Raji (cell line): ENCODE results near the gene SH2D4B.

ENCODE experiments used
- POLR2A ChIP-seq: IDR thresholded peaks from 2 replicates; pipeline ENCODE4 v1.6.1; 2011; ENCODE audit warnings: low read depth, low read length, control low read depth; ENCODE audit not compliant: insufficient read depth

Gene SH2D4B

DNA sequence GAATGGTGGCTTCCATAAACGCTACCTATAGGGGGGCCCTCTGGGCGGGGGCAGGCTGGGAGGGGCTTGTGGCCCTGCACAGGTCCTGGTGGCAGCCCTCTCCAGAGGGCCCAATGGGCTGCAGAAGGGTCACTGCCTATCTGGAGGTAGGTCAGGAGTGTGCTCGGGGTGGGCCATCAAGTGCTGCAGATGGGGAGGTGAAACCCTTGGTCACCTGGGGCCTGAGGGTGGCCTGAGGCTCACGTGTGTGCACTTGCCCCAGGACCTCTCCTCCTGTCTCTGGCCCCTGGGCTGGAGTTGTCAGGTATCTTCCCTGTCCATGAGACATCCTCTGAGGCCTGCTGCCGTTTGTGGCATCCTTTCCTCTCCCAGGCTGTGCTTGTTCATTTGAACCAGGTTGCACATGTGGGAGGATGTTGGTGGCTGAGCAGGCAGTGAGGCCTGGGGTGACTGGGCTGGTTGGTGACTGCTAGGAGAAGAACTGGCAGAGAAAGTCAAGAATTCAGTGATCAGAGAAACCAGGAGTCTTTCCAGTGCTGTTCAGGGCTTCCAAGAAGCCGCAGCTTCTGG lies 21.1 kb upstream of the SH2D4B start:
- no peak for TF ChIP-seq POLR2A

DNA sequence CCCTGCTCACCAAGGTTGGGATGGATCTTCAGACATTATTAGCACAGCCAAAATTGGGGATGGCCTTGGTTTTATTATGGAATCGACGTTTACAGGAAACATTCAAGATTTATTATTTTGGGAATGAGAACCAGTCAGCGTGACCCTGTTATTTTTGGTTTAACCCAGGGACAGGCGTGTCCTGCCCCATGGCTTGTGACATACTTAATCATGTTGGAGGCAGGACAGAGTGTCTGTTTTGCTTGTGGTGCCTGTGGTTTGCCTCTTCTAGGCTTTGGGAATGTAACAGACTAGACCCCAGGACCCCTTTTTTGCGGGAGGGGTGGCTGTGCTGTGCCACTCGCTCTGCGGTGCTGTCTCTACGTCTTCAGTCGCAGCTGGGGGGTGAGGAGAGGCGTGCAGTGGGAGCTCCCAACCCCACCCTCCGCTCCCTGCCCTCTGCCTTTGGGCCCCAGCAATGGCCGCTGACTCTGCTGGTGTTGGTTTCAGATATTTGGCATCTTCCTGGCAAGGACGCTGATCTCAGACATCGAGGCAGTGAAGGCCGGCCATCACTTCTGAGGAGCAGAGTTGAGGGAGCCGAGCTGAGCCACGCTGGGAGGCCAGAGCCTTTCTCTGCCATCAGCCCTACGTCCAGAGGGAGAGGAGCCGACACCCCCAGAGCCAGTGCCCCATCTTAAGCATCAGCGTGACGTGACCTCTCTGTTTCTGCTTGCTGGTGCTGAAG lies 20.1 kb upstream of the SH2D4B start:
- TF ChIP-seq POLR2A, result no peak

DNA sequence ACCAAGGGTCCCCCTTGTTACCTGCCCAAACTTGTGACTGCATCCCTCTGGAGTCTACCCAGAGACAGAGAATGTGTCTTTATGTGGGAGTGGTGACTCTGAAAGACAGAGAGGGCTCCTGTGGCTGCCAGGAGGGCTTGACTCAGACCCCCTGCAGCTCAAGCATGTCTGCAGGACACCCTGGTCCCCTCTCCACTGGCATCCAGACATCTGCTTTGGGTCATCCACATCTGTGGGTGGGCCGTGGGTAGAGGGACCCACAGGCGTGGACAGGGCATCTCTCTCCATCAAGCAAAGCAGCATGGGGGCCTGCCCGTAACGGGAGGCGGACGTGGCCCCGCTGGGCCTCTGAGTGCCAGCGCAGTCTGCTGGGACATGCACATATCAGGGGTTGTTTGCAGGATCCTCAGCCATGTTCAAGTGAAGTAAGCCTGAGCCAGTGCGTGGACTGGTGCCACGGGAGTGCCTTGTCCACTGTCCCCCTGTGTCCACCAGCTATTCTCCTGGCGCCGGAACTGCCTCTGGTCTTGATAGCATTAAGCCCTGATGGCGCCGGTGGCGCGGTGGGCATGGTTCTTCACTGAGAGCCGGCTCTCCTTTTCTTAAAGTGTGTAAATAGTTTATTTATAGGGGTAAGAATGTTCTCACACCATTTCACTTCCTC lies 19.4 kb upstream of the SH2D4B start:
- TF ChIP-seq POLR2A, result no peak

DNA sequence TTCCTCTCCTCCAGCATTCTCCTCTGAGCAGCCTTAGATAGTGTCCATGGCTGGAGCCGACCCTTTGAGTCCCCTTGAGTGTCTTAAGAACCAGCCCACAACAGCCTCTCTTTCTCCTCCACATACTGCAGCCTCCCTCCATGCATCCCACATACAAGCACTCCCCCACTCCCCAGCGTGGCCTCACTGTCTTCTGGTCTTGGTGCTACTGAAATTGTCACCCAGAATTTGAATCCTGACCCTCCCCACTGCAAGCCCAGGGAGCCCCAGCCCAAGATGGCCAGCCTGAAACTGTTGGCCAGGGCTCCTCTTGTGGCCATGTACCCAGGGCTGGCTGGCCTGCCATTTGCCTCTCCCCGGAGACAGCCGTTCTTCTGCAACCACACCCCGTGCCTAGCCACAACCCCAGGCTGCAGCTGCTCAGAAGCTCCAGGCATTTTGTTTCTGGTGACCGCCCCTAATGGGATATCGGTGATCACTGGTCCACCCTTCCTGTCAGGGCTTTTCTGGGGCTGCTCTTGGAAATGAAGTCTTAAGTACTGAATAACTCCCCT lies 18.8 kb upstream of the SH2D4B start:
- TF ChIP-seq POLR2A, result no peak

DNA sequence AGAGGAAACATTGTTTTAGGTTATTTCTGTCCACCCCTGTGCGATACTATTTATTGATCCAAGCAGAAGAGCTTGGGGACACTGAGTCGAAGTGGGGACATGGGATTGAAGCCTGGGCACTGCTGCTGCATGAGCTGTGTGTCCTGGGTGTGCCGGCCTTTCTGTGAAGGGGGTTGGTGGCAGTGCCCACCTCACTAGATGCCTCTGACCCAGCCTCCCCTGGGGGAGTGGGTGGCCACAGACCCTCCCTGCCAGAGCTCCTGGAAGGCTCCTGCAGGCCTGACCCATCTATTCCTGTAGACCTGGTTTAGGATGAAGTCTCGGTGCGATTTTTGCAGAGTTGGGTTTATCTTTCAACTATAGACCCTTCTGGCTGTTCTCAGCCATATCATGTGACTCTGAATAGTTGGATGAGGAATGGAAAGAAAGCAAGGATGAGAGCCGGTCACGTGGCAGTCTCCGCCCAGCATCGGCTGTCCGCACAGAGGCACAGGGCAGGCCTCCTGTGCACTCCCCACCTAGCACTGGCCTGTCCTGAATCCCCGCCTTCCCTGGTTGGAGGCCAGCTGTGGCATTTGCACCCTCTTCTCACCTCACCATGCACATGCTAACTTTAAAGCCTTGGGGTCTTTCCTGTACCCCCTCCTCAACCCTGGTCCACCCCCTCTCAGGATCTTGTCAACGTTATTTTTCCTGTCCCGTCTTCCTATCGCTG lies 17.6 kb upstream of the SH2D4B start:
- no peak for TF ChIP-seq POLR2A

DNA sequence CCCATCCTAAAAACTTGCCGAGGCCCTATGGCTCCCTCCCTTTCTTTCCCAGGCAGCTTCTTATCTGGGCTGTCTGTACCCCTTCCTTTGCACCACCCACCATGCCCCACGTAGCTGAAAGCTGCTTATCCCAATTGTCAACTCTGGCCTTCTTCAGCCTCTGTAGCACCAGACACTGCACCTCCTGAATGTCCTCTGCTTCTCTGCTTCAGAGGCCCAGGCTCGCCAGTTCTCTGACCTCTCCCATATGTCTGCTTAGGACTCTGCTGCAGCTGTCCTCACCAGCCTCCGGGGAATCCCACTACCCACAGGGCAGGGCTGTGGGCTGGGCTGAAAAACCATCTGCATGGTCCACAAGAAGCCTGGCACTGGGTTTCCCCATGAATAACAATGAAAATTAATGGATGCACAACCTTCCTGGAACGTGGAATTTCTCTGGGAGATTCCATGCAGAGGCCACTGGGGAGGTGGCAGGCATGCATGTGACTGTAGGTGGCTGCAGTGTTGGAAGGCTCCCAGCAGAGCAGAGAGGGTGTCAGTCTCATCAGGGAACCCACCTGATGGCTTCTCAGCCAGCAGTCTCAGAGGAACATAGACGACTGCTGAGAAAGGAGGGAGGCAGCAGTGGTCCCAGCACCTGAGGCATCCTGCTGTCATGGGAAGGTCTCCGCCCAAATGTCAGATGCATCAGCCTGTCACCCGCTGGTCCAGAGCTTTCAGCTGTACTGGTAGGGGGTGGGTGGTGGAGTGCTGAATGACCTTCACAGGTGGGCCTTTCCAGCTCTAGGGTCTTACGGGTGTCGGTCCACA lies 16.8 kb upstream of the SH2D4B start:
- TF ChIP-seq POLR2A, result no peak

DNA sequence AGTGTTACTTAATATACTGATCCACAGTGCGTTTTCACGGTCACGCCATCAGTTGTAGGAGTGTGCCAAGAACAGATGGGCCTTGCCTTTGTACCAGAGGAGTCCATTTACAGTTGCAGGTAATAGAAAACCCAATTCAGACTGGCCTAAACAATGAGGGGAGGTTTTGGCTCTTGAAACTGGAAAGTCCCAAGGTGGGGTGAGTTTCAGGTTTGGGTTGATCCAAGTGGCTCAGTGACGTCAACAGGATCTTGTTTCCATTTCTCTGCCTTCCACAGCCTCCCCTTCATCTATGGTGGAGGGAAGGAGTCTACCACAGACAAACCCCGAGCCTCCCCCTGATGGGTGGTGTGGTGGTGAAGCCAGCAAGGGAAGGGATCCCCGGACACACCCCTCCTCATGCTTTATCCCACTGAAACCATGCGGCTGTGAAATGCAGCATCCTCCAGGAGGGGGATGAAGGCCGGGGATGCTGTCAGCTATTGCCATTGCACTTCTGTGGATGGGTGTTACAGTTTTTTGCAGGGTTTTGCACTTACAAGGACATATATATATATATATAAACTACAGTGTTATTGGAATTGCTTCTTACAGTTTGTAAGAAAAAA lies 14.8 kb upstream of the SH2D4B start:
- no peak for TF ChIP-seq POLR2A

DNA sequence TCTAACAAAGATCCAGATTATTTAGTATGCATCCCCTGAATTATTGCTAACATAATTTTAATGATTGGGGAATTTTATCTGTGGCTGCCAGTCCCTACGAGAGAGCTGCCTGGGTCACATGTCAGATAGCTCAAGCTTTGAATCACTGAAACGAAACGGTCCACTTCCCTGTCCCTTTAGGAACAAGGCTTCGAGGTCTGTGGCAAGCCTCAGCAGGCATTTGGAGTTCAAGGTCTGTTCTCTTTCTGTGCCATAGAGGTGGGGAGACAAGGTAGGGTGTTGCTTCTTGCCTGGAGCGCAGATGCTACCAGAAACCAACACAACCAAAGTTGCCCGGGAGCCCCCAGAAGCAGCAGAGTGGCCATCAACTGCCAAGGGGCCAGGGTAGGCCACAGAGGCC lies 13.9 kb upstream of the SH2D4B start:
- TF ChIP-seq POLR2A, result no peak

DNA sequence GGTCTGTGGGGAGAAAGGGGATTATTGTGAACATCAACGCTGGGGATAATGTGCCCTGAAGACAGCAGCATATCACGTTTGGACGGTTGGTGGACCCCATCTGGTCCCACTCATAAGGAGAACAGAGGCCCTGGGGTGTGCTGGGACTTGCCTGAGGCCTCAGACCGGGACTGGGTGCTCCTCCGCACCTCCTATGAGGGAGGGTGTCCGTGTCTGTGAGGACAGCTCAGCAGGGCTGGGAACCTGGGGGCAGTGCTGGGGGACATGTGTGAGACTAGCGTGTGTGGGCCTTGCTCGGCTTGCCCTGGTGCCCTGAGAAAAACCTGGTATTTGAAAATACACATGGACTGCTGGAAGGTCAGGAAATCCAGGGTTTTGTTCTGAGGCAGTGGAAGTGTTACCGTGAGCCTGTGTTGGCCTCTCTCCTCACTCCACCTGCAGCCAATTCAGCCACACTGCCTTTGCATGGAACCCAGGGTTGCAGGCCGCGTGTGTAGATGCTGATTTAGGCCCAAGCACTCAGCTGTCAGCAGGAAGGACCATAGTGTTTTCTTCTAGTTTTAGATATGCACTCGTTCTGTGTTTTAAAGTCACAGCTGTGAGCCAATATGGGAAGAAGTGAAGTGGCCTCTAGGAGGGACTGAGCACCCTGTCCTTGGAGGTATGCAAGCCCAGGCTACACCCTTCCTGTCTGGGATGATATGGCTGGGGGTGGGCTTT lies 13.4 kb upstream of the SH2D4B start:
- TF ChIP-seq POLR2A, result no peak

DNA sequence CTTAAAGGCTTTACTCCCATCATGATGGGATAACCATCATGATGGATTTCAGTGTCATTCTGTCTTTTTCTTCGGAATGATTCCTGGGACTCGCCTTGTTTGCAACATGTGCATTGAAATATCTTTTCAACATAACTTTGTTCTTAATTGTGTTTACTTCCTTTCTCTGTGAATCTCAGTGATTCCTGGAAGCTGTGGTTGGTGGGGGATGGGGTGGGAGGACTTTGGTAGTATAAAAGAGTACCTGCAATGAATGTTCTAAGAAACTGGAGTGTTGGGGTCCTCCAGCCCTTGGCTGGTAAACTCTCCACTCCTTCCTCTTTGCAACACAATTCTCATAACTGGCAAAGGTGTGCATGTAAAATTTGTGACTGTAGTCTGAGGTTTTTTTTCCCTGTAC lies 11.5 kb upstream of the SH2D4B start:
- TF ChIP-seq POLR2A, result no peak

DNA sequence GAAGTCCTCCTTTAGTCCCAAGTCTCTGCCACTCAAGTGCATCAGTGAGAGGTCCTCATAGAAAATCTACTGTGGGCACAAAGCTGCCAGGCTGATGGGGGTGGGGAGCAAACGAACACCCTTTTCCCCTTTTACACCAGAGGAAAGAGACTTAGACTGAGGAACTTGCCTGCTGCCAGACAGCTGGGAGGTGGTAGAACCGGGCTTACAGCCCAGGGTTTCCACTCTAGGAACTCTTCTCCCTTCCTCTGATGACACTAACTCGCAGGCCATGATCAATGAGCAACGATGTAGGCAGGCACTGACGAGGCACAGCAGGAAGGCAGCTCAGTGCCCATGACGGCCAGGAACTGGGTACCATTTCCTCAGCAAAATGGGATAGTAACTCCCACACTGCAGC lies 11.0 kb upstream of the SH2D4B start:
- TF ChIP-seq POLR2A, result no peak

DNA sequence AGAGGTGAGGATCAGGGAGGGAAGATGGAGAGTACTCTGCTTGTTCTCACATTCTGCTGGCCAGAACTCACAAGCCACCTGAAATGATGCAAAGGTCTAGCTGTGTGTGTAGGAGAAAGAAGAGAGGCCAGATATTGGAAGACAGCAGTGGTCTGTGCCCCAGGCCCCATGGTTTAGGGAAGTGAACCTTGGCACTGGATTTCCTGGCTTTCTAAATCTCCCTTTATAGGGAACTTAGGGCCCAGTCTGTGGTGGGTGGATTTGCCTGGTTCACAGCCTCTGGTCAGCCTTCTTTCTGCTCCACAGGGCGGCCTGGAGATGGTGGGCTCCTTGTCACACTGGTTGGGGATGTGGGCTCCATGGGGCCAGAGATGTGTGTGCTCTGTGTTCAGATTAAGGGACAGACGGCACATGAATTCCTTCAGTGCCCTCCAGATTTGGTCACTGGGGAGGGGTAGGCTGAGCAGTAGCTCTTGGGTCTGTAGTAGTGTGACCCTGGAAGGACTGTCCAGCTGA lies 9.5 kb upstream of the SH2D4B start:
- no peak for TF ChIP-seq POLR2A

DNA sequence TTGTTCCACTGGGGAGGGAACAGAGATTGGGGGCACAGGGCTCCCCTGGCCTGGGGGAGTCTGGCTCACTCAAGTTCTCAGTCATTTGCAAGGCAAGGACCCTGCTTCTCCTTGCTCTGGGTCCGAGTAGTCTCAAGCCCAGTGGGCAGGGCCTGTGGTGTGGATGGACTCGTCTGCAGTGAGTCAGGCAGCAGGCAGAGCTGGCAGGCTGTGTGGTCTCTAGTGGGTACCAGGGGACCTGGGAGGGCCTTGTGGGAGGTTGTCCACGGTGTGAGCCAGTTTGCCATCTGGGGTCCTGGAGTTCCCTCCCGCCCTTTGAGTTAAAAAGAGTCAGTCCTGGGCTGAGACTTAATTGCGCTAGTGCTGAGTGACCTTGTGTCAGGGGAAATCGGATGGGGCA lies 8.8 kb upstream of the SH2D4B start:
- TF ChIP-seq POLR2A, result no peak
